K562 (cell line): ENCODE measurements around the gene ZNF672.

Experiments used
- BRCA1 ChIP-seq, 2 experiments: fragments of 450-650 bp in 1 of 2; sonication (generic) in 1 of 2; formaldehyde crosslinking in 1 of 2; IDR thresholded peaks; 2 replicates each; pipeline versions ENCODE4 v1.5.0 to v1.6.1; 2017 to 2020; ENCODE audit warnings: mild to moderate bottlenecking in 1 of 2, missing genetic modification reagents in 1 of 2
- CTCF ChIP-seq, 3 experiments: IDR thresholded peaks in 2 of 3; conservative IDR thresholded peaks in 1 of 3; 2 replicates each; pipeline ENCODE4 v1.5.1; 2011 to 2012; ENCODE audit warnings: low read length in 3 of 3, mild to moderate bottlenecking in 3 of 3, control low read depth in 2 of 3, improper control_type of control experiment in 1 of 3, inconsistent platforms in 1 of 3, low read depth in 1 of 3, mixed read lengths in 1 of 3, moderate library complexity in 1 of 3; ENCODE audit not compliant: insufficient read depth in 2 of 3
- DMBX1 ChIP-seq: fragments of 250-450 bp; sonication (Bioruptor Pico); IDR thresholded peaks from 2 replicates; pipeline ENCODE4 v1.8.0; 2022; ENCODE audit warnings: inconsistent platforms, mild to moderate bottlenecking, moderate library complexity, borderline replicate concordance
- EP300 ChIP-seq: IDR thresholded peaks from 2 replicates; pipeline ENCODE4 v1.6.1; 2012; ENCODE audit warnings: low read length, improper control_type of control experiment
- HDAC6 ChIP-seq: IDR thresholded peaks from 2 replicates; pipeline ENCODE4 v1.6.1; 2012; ENCODE audit warnings: low read depth, mild to moderate bottlenecking, control low read depth, inconsistent platforms, low read length, moderate library complexity
- ILK ChIP-seq: fragments of 450-650 bp; IDR thresholded peaks from 2 replicates; pipeline ENCODE4 v1.6.1; 2016; ENCODE audit warnings: missing genetic modification characterization, low read depth, mild to moderate bottlenecking, missing compliant biosample characterization, moderate library complexity, borderline replicate concordance
- NCOA1 ChIP-seq: fragments of 450-650 bp; IDR thresholded peaks from 2 replicates; pipeline ENCODE4 v1.6.1; 2016; ENCODE audit warnings: low read depth
- PPARD ChIP-seq: fragments of 250-450 bp; sonication (Bioruptor Pico); IDR thresholded peaks from 2 replicates; pipeline ENCODE4 v1.8.0; 2022; ENCODE audit warnings: inconsistent platforms, mild to moderate bottlenecking, moderate library complexity
- SMARCA5 ChIP-seq: fragments of 450-650 bp; IDR thresholded peaks from 2 replicates; pipeline ENCODE4 v1.6.1; 2016
- ZKSCAN1 ChIP-seq: fragments of 150-350 bp; IDR thresholded peaks from 2 replicates; pipeline ENCODE4 v1.6.1; 2016; ENCODE audit warnings: low read depth, low read length
- TF ChIP-seq, protein P1 (sequence below), 3 experiments: fragments of 200-800 bp in 1 of 3; fragments of 250-450 bp in 1 of 3; fragments of 450-650 bp in 1 of 3; sonication (Bioruptor Pico) in 1 of 3; sonication (Bioruptor generic) in 1 of 3; formaldehyde crosslinking in 1 of 3; IDR thresholded peaks; 2 replicates each; pipeline versions ENCODE4 v1.6.1 to v1.8.0; 2016 to 2022; ENCODE audit warnings: mild to moderate bottlenecking in 2 of 3, missing genetic modification characterization in 2 of 3, missing compliant biosample characterization in 1 of 3, moderate library complexity in 1 of 3
- TF ChIP-seq, protein P2 (sequence below): fragments of 450-650 bp; IDR thresholded peaks from 2 replicates; pipeline ENCODE4 v1.6.1; 2016; ENCODE audit warnings: borderline replicate concordance
- TF ChIP-seq, protein P3 (sequence below): fragments of 250-450 bp; sonication (Bioruptor Pico); IDR thresholded peaks from 2 replicates; pipeline ENCODE4 v1.5.1; 2021; ENCODE audit warnings: mild to moderate bottlenecking
- TF ChIP-seq, protein P4 (sequence below), 2 experiments: fragments of 450-650 bp in 1 of 2; sonication (generic) in 1 of 2; formaldehyde crosslinking in 1 of 2; IDR thresholded peaks in 1 of 2; conservative IDR thresholded peaks in 1 of 2; 2 replicates each; pipeline versions ENCODE4 v1.6.1 to v1.8.1; 2016 to 2023; ENCODE audit warnings: mild to moderate bottlenecking in 2 of 2, moderate library complexity in 2 of 2, inconsistent platforms in 1 of 2, missing genetic modification reagents in 1 of 2

DNA sequence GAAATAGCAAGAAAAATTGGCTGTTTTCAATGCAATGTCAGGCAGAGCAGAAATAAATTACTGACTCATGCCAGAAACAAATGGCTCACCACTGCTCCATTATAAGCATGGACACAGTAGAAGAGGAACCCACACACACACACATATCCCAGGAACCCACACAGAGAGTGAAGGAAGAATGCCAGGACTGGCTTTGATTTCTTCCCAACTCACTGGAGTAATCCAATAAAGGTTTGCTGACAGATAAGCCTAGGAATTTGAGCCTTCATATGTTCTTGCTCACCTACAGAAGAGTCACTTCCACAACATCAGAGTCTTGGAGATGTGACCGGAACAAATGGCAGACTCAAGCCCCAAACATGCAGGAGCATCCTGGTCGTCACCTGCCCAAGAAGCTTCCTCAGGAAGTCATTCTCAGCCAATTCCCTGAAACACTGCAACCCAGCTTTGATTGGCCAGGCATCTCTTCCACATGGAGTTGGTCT is 14.5 kb upstream of the ZNF672 start:
- TF ChIP-seq EP300 = no peak
- no peak for TF ChIP-seq CTCF (IDR thresholded peaks at IDR 0.05 in 2 of 3, conservative IDR thresholded peaks at IDR 0.05 in 1 of 3; ENCODE audit: insufficient read depth in 2 of 3, low read depth in 1 of 3, low read length in 3 of 3)
- TF ChIP-seq, protein P1, sequence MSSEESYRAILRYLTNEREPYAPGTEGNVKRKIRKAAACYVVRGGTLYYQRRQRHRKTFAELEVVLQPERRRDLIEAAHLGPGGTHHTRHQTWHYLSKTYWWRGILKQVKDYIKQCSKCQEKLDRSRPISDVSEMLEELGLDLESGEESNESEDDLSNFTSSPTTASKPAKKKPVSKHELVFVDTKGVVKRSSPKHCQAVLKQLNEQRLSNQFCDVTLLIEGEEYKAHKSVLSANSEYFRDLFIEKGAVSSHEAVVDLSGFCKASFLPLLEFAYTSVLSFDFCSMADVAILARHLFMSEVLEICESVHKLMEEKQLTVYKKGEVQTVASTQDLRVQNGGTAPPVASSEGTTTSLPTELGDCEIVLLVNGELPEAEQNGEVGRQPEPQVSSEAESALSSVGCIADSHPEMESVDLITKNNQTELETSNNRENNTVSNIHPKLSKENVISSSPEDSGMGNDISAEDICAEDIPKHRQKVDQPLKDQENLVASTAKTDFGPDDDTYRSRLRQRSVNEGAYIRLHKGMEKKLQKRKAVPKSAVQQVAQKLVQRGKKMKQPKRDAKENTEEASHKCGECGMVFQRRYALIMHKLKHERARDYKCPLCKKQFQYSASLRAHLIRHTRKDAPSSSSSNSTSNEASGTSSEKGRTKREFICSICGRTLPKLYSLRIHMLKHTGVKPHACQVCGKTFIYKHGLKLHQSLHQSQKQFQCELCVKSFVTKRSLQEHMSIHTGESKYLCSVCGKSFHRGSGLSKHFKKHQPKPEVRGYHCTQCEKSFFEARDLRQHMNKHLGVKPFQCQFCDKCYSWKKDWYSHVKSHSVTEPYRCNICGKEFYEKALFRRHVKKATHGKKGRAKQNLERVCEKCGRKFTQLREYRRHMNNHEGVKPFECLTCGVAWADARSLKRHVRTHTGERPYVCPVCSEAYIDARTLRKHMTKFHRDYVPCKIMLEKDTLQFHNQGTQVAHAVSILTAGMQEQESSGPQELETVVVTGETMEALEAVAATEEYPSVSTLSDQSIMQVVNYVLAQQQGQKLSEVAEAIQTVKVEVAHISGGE (CRISPR knock-in tag; IDR thresholded peaks at IDR 0.05) = no peak
- no peak for TF ChIP-seq NCOA1
- TF ChIP-seq PPARD (CRISPR knock-in tag) = no peak
- TF ChIP-seq, protein P2, sequence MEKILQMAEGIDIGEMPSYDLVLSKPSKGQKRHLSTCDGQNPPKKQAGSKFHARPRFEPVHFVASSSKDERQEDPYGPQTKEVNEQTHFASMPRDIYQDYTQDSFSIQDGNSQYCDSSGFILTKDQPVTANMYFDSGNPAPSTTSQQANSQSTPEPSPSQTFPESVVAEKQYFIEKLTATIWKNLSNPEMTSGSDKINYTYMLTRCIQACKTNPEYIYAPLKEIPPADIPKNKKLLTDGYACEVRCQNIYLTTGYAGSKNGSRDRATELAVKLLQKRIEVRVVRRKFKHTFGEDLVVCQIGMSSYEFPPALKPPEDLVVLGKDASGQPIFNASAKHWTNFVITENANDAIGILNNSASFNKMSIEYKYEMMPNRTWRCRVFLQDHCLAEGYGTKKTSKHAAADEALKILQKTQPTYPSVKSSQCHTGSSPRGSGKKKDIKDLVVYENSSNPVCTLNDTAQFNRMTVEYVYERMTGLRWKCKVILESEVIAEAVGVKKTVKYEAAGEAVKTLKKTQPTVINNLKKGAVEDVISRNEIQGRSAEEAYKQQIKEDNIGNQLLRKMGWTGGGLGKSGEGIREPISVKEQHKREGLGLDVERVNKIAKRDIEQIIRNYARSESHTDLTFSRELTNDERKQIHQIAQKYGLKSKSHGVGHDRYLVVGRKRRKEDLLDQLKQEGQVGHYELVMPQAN = no peak
- TF ChIP-seq, protein P3, sequence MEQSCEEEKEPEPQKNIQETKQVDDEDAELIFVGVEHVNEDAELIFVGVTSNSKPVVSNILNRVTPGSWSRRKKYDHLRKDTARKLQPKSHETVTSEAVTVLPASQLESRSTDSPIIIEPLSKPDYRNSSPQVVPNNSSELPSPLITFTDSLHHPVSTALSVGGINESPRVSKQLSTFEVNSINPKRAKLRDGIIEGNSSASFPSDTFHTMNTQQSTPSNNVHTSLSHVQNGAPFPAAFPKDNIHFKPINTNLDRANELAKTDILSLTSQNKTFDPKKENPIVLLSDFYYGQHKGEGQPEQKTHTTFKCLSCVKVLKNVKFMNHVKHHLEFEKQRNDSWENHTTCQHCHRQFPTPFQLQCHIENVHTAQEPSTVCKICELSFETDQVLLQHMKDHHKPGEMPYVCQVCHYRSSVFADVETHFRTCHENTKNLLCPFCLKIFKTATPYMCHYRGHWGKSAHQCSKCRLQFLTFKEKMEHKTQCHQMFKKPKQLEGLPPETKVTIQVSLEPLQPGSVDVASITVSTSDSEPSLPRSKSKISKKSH (CRISPR knock-in tag) = no peak
- TF ChIP-seq BRCA1 (IDR thresholded peaks at IDR 0.05) = no peak
- no peak for TF ChIP-seq BRCA1 (CRISPR knock-in tag; IDR thresholded peaks at IDR 0.05)
- TF ChIP-seq DMBX1 = no peak
- TF ChIP-seq ILK (tag) = no peak
- TF ChIP-seq HDAC6 = no peak
- no peak for TF ChIP-seq ZKSCAN1
- no peak for TF ChIP-seq SMARCA5
- TF ChIP-seq, protein P4, sequence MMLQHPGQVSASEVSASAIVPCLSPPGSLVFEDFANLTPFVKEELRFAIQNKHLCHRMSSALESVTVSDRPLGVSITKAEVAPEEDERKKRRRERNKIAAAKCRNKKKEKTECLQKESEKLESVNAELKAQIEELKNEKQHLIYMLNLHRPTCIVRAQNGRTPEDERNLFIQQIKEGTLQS (IDR thresholded peaks at IDR 0.05) = no peak
- TF ChIP-seq, protein P4 (CRISPR knock-in tag; conservative IDR thresholded peaks at IDR 0.05) = no peak
